Activated gamma-delta T cell treated with Interleukin-2 at 50 U/mL for 16 hours (primary cell): ENCODE data around the gene NMT1.

ENCODE experiments used
- DNase-seq: peaks from one replicate; pipeline ENCODE4 v3.0.0-alpha.2; 2020

Gene NMT1

DNA sequence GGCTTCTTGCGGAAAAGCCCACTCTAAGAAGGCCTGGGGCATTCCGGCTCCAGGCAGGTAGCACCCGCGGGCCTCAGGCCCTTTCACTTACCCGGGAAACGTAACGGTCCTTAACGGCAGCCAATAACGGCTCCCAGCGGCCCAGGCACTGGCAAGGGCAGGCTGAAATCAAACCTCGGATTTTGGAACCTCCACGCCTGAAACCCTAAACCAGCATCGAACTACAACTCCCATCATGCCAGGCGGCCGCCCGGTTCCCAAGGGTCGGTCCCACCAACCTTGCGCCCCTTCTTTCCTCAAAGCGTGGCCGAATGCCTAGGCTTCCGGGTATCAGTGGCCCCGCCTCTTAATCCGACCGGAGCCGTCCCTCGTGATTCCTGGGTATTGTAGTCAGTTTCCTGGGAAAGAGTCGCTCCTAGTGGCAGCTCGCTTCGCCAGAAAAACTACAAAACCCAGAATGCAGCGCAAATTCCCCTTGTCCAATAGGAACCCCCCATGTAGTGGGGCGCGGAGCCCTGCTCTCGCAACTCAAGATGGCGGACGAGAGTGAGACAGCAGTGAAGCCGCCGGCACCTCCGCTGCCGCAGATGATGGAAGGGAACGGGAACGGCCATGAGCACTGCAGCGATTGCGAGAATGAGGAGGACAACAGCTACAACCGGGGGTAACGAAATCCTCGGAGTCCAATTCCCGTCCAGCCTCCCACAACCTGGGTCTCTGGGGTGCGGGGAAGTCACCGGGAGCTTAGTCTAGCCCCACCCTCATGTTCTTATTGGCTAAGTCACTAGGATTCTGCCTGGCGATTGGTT is at the start of gene NMT1:
Gene NMT1, plus strand, starts transcription at position 521 of the 809 bp plus-strand sequence. Its CDS starts 13 bp downstream, at position 534.
- DNase-seq, result peak; percentile 93

DNA sequence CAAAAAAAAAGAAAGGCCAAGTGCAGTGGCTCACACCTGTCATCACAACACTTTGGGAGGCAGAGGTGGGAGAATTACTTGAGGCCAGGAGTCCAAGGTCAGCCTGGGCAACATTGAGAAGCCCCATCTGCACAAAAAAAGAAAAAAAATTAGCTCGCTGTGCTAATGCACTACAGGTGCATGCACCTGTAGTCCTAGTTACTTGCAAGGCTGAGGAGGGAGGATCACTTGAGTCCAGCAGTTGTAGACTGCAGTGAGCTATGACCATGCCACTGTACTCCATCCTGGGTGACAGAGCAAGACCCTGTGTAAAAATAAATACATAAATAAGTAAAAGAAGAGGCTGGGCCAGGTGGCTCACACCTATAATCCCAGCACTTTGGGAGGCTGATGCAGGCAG is 49.4 kb upstream of the NMT1 start:
- DNase-seq, result no peak

DNA sequence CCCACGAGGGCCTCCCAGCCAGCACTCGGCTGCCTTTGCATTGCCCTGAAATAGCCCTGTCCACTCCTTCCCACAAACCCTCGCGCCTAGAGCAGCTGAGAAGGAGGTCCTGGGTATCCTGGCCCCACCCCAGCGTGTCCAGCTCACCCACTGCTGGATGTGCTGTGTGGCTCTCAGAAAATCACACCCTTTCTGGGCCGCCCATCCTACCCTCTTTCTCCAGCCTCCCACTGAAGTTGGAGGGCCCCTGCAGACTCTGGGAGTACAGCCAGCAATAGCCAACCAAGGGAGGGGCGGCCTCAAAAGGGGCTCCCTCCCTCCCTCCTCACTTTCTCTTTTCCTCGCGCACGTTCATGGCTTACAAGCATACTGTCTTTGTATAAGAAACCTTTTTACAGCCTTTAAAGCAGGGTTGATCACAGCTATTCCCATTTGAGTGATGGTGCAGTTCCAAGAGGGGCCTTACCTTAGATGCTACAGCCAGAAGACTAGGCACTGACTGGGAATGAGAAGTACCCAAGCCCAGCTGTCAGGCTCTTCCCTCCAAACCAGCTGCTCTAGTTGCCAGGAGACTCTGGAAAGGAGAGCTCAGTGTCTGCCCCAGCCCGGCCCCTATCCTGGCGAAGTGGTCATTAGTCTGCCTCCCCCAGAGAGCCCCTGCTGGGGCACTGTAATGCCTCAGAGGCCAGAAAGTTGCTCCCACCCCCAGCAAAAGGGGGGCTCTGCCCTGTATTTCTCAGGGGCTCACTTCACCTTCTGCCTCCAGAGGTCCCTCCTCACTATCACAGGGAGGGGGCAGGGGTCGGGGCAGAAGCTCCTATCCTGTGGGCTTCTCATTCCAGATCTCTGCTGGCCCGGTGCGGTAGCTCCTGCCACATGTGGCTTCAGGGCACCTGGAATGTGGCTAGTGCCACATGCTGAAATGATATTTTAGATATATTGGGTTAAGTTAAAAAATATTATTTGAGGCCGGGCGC is 47.8 kb upstream of the NMT1 start:
- no peak for DNase-seq

DNA sequence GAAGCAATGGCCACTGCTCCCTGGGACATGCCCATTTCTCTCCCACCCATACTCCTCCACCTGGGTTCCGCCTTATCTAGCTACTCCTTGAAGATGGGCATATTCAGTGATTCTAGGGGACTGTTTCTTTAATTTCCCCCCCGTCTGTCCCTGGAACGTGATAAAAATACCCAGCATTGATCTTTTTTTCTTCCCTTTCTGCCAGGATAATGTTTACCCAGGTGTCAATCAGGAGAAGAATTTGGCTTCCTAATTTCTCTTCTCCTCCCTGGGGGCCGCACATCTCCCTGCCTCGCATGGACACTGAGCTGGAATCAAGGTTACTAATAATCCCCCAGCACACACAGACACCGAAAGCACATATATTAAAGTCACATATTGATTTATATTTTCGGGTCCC is 44.9 kb upstream of the NMT1 start:
- DNase-seq, result no peak

DNA sequence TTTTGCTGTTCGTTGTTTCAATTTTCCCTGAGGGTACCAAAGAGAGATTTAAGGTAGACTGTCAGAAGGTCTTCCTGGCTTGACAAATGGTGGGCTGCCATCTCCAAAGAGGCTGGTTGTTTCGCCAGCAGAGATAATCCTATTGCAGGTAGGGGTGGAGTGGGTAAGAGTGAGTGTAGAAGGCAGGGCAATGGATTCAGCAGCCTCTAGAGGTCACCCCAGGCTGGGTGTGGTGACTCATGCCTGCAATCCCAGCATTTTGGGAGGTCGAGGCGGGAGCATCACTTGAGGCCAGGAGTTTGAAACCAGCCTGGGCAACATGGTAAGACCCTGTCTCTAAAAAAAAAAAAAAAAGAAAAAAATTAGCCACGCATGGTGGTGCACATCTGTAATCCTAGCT is 44.3 kb upstream of the NMT1 start:
- no peak for DNase-seq

DNA sequence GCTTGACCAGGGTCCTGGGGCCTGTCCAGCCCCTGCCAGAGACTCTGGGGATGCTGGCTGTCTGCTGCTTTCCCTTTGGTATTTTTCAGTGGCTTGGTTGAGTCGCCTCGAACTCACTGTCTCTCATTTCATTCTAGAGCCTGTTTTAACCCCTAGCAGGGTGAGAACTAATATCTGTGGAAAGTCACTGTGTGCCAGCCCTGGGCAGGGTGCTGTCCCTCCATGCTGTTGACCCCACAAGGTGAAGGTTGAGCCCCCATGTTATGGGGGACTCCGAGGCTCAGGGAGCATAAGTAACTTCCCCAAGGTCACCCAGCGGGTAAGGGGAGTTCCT is 42.6 kb upstream of the NMT1 start:
- no peak for DNase-seq

DNA sequence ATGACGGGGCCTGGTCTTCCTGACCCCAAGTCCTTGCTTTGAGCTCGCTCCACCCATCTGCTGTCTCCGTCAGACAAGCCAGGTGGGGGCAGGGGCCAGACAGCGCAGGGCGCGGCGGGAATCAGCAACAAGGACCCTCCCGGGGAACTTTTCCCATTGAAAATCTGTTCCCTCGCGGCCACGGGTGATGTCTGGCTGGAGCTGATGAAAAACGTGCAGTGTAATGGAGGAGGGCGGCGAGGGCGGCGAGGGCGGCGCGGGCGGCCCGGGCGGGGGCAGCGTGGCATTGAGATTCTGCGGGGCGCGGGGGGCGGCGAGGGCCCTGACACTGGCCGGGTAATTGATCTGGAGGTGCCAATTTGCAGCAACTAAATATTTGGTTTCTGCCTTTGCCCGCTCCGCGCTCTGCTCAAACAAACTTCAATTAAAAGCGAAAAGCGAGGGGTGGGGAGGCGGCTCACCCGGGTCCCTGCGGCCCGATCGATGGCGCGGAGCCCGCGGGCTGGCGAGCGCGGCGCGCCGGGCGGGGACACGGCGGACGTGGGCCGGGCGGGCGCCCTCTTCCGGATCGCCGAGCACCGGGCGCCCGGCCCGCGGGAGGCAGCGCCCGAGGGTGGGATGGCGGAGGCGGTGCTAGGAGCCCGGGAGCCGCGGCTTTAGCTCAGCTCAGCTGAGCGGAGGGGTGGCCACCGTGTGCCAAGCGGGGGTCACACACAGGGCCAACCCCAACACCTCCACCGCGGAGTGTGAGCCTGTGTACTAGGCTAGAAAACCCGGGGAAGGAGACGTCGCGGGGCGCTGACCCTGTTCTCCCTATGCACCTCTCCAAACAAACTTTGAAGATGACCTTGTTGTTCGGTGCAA is 42.0 kb upstream of the NMT1 start:
- DNase-seq, result peak; percentile 14

DNA sequence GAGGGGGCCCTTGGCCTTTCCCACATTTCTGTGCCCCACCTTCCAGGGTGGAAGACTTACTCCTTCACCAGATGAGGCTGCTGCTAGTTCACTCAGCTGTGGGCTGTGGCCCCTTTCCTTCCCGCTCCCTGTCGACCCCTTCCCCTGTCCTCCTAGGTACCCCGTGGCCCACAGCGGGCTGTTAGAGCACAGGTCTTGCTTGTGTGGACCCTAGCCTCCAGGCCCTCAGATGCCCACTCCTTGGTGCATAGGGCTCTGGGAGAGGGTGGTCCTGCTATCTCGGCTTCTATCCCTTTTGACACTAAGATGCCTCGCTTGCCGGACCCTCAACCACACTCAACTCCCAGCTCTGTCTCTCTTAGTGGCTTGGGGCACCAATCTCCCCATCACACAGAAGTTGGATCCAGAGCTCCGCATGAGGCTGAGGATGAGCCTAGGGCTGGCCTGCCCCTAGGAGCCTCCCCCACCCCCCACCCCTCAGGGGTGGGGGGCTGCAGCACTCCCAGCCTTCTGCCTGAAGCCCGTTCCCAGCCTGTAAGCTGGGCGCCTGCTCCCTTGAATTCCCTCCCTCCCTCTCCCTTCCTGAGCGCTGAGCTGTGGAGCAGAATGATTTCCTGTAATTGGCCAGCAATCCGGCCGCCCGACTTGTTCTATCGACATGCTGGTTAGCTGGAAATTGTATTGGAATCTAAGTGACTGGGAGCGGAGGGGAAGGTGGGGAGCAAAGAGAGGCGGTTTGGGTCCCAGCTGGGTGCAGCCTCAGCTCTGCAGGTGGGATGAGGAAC is 40.6 kb upstream of the NMT1 start:
- DNase-seq, result no peak

DNA sequence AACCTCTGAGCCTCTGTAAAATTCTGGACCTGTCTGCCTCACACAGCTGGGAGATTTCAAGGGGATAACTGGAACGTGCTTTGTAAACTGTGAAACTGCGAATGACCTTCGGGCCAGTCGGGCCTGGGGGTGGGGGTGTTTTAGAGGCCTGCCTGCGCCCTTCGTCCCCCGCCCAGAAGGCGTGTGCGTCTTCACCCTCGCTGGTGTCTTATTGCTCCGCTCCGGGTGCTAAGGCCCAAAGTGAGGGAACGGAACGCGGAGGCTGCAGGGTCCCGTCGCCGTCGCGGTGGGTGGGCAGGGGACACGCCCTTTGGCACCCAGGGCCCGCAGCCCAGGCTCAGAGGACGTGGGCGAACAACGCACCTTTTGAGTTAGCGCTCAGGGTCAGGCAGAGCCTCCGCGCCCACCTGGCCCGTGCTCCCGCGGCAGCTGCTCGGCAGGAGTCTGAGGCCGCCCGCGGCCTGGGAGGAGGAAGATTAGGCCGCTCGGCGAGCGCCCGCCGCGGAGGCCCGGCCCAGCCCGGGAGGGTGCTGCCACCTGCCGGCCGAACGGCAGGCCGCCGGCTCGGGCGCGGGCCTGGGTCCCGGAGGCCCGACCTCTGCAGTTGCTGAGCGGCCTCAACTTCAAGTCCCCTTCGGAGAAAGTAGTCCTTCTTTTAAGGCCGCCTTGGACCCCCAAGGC is 39.4 kb upstream of the NMT1 start:
- DNase-seq, result peak; percentile 59

DNA sequence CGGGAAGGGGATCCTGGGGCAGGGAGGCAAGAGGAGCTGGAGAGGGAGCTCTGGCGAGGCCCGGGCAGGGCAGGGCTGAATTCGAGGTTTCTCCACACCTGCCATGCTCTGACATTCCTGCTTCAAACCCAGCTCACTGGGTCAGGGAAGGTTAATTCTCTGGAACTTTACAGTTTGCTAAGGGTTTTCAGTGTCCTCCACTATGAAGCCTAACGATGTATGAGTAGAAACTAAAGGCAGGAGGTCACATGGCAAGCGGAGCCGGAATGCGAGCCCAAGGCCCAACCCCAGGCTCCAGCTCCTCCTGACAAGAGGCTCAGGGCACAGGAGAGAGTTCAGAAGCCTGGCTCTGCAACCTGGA is 38.8 kb upstream of the NMT1 start:
- DNase-seq, result no peak

DNA sequence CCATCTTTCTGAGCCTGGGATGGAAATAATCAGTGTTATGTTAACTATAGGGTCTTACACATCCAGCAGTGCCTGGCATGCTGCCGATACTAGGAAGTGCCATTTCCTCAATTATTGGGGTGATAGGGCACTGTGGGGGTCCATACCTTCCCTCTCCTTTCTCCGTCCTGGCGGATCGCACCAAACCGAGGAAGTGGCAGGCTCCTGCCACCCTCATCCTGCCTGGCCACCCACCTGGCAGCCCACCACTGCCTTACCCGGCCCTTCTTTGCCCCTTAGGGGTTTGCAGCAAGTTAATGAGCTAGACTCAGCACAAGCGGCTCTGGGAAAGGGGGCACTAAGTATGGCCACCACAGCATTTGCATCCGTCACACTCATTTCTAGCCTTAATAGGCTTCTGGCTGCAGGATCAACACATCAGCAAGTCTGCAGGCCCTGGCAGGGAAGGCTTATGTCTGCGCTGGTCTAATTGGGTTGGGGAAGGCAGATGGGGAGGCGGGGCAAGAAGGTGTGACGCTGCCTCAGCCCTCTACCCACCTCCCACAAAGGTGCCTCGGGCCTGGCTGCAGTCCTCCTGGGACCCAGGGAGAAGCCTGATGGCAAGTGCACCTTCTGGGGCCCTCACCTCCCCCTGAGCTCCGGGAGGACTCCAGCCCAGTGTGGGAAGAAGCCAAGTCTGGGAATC is 38.3 kb upstream of the NMT1 start:
- no peak for DNase-seq

DNA sequence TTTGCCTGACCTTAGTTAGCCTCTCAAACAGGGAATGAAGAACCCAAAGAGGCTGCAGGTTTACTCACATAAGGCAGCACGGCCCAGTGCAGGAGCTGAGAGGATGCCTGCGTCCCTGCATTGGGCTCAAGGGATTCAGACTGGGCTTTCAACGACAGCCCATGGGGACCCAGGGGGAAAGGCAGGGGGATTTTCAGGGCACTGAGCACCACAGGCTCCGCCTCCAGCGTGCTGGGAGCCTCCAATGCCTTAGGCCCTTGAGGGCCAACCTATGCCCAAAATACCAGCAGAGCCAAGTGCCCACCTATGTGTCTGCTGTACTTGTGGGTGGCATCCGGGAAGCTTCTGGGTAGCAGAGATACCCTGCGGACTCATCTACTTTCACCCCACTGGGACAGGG is 32.0 kb upstream of the NMT1 start:
- no peak for DNase-seq

DNA sequence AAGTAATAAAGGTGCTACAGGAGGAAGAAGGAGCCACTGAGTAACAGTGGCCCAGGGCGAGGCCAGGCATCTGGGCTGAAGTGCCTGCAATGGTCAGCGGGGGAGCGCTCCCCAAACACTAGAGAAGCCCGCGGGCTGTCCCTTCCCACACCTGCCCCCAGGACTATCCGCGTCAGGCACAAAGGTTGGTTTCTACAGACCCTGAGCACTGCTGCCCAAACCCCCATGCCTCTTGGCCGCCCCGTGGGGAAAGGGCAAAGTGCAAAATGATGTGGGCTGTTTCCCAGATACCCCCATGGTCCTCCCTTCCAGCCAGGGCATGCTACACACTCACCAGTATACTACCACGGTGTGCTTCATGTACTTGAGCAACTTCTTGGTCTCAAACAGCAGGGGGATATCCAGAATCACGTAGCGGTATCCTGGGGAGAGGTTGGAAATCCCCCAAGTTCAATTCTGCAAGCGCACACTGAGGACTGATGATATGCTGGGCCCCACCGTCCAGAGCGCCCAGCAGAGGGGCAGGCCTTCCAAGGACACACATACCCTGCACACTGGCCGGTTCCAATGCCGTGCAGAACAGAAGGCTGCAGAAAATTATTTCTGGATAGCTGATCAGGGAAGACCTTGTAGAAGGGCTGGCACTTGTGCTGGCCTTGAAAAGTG is 31.2 kb upstream of the NMT1 start:
- no peak for DNase-seq

DNA sequence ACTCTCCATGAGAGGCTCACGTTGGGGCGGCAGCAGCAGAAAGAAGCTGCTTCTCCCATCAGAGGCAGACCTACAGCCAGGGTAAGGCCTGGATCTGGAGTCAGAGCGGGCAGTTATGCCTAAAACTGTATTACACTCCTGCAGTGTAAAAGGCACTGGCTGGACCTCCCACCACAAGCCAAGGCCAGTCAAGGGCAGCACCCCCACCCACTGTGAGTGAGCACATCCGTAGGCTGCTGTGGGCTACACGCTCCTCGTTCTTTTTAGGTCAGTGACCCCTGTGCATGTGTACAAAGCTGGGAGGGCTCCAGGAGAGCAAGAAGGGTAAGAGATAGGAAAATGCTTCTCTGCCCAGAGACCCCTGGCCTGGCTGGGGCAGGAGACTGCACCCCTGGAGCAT is 30.4 kb upstream of the NMT1 start:
- no peak for DNase-seq

DNA sequence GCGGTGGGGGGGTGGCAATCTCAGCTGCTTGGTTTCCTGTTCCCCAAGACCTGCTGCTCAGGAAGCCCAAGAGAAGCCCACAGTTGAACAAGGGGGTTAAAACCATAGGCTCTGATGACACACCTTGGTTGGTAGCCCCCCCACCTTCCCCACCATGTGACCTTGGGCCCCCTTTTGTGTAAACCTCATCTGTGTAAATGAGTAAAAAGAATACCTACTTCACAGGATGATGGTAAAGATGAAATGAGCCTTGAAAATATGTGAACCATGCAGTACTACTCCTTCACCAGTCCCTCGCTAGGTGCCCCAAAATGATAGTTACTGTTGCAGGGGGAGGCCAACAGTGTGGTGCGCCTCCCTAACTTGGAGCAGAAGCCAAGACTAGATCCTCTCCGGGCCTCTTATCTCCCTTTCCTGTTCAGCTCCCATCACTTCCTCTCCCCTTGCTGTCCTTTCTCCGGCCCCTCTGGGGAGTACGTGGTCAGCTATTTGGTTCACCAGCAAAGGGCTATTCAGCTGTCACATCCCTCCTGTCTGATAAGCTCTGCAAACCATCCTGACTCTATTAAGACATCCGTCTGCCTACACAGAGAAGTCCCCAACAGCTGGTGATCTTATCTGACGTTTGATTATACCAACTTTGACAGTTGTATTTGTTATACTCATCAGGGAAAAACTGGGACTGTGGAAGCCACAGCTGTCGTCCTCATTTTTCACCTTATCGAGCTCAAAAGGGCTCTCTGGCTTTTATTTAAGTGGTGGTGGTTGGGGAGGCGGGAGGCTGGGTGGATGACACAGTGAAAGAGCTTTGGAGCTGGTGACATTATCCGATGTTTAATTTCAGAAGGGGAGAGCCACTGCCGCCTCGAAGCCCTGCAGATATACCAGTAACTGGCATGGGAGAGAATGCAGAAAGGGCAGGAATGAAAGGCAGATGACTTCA is 29.6 kb upstream of the NMT1 start:
- no peak for DNase-seq

DNA sequence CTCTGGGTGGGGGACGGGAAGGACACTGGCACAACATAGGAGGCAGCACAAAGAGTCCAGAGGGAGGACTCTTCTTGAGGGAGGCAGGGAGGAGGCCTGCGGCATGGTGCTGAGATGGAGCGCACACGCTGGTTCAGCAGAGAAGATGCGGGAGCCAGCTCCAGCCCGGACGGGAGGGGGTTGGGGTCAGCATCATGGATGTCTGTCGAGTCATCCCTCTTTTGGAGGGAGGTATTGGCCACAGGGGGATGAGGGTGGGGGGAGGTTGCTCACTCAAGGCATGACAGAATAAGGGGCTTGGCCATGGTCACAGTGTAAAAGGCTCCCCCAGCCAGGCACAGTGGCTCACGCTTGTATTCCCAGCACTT is 29.0 kb upstream of the NMT1 start:
- DNase-seq, result no peak

DNA sequence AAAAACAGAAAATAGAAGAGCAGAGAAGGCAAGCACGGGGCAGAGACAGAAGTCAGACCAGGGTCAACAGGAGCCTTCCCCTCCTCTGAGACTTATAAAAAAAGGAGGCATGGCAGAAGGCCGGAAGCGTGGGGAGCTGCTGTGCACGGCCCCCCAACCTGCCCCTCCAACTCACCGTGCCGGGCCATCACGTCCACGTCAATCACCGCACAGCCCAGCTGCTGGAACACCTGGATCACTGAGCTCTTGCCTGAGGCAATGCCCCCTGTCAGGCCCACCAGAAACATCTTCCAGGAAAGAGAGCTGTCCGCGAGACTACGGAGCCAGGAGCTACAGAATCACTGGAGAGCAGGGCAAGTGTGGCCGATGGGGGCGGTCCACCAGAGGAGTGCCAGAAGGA is 26.5 kb upstream of the NMT1 start:
- no peak for DNase-seq

DNA sequence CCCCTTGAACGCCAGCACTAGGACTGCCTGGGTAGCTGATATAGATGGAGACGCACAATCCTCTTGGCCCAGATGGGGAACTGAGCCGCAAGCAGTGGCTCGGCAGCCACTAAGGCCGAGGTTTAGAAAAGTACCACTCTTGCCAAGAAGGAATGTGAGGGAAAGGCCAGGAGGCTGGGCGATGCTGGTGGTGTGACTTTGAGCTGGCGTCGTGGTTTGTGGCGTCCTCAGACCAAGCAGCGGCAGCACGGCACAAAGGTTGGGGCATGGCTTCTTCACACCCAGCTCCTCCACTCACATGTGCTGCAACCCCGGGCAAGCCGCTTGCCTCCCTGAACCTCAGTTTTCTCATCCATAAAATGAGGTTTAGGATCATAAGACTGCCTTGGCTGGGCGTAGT is 25.3 kb upstream of the NMT1 start:
- DNase-seq, result no peak

DNA sequence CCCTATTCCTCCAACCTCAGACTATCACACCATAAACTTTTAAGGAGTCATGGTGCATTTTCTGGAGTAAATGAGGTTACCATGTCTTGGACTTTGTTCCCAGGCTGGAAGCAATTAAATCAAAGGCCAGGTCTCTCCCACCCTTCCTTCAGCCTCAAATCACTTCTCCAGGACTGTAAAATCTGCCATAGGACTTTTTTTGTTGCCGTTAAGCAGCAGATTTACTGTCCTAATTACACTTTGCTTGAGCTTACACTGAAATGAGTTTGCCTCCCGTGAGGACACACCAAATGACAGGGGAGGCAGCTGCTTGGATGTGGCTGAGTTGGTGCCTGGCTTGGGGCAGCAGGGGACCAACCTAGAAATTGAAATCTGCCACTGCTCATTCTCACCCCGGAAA is 24.4 kb upstream of the NMT1 start:
- DNase-seq, result no peak
